ENCODE results near the gene TRAK2. TPM values are rescaled to one million over a fixed set of nuclear protein-coding genes. Genes with fewer than 3 reads are reported as not detected.

TRAK2 gene
- total RNA-seq, 2 donors from 2014 or later = 14.8 to 15.2 TPM

DNA sequence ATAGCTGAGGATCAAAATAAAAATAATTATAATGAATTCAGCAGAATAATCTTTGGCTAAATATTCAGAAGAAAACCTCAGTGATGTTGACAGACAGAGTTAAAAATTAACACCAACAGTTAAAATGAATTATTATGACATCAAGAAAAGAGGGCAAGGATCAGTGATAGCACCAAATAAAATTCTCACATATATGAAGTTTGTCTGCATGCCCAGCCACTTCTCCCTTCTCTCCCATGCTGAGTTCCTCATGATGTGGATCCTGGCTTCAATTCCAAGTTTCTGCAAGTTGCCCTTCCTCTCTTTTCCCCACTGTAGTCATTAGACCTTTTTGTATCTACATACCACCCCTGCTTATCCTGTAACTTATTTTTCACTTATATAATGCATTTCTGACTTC is 7.1 kb upstream of the TRAK2 start:
- Mint-ChIP-seq H3K27ac (no peak overlapping the region), H3K27me3 (ENCODE audit: insufficient read depth) (no peaks in the 10 kb centered on the region), H3K4me1 (peaks cover 2% of the 10 kb centered on the region), H3K36me3 (ENCODE audit: low read depth) (peaks cover 33% of the 10 kb centered on the region), H3K4me3 (no peak overlapping the region), H3K9me3 (peaks cover 4% of the 10 kb centered on the region)
- Histone ChIP-seq H3K27me3 (ENCODE audit: control insufficient read depth, insufficient read depth, low read length, poor library complexity, severe bottlenecking) (no peaks in the 10 kb centered on the region), H3K27ac (ENCODE audit: low read depth, low read length) (no peak overlapping the region), H3K4me1 (ENCODE audit: control insufficient read depth, insufficient read depth, low read length) (no peaks in the 10 kb centered on the region), H3K9ac (ENCODE audit: extremely low read depth, low read length, poor library complexity, severe bottlenecking) (no peak overlapping the region), H3K9me3 (ENCODE audit: control insufficient read depth, low read length) (peaks cover 8% of the 10 kb centered on the region), H3K36me3 (ENCODE audit: control insufficient read depth, insufficient read depth, low read length) (peaks cover 13% of the 10 kb centered on the region), H3K4me3 (ENCODE audit: low read length) (no peak overlapping the region)
- no peak for DNase-seq
- TF ChIP-seq, protein P1, sequence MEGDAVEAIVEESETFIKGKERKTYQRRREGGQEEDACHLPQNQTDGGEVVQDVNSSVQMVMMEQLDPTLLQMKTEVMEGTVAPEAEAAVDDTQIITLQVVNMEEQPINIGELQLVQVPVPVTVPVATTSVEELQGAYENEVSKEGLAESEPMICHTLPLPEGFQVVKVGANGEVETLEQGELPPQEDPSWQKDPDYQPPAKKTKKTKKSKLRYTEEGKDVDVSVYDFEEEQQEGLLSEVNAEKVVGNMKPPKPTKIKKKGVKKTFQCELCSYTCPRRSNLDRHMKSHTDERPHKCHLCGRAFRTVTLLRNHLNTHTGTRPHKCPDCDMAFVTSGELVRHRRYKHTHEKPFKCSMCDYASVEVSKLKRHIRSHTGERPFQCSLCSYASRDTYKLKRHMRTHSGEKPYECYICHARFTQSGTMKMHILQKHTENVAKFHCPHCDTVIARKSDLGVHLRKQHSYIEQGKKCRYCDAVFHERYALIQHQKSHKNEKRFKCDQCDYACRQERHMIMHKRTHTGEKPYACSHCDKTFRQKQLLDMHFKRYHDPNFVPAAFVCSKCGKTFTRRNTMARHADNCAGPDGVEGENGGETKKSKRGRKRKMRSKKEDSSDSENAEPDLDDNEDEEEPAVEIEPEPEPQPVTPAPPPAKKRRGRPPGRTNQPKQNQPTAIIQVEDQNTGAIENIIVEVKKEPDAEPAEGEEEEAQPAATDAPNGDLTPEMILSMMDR (conservative IDR thresholded peaks at IDR 0.05) = no peak

DNA sequence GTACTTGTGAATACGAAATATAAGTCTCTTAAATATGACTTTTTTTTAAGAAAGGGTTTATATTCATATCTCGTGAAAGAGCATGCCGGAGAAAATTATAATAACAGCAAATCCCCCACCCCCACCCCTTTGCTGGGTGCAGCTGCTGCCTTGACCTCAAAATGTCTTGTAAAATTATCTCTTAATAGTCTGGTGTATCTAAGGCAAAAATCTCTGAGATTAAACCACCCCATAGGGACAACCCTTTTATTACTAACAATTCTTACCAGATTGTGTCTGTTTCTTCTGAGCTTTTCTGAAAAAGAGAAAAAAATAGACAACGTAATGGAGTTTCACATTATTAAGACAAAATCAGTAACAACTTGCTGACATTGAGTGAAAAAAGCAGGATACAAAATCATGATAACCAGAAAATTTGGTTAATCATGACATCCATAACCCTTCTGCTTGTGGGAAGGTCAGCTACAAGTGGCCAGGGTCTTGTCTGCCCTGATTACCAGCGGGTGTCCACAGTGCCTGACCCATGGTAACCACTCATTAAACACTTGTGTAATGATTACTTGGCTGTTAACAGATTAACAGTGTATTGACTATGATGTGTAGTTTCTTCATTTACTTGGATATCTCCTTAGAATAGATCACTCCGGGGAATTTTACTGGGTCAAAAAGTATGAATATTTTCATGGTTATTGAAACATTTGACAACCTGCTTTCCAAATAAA is 1.8 kb upstream of the TRAK2 start:
- H3K9me3 Mint-ChIP-seq = no peaks in the 10 kb centered on the region
- WGBS, 2 experiments (ENCODE audit: insufficient coverage in 1 of 2, insufficient read length in 1 of 2) = 94 to 95% methylated on average over 3 to 6 of the region's 6 CpGs

DNA sequence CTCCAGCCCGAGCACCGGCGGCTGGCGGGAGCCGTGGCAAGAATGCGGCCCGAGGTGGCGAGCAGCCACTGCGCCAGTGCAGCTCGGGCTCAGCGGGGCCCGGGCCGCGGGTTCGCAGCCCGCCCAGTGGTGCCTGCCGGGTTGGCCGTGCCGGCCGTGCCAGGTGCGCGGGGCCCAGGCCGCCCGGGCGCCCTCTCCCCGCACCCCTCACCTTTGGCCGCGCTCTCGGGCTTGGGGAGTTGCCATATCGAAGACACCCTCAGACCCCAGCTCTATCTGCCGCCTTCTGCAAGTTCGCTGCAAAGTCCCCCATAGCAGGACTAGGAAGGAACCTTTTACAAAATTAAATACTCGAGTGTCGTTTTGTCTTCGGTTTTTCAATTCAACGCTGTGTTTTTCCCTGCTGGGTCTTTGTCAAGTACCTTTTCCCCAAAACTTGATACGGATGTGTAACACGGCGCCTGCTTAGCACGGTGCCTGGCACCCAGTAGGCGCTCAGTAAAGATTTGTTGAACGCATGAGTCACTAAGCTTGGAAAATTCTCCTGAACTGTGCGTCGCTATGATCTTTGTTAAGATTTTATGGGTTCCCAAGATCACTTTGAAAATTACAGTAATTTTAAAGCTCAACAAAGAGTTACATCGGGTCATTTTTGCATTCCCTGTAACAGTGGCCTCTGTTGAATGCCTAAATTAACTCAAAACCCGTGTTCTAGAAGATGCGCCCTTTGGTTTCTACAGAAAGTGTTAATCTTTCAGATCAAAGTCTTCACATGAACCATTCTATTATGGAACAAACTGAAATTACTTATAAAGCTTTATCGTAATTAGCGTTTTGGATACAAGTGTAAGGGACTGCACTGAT is 1.0 kb upstream of the TRAK2 start:
- H3K4me1 Mint-ChIP-seq = peaks cover 33% of the 10 kb centered on the region
- Histone ChIP-seq H3K27ac (ENCODE audit: low read depth, low read length) (peak overlapping the region; percentile 34), H3K9ac (ENCODE audit: extremely low read depth, low read length, poor library complexity, severe bottlenecking) (peak overlapping the region; percentile 59), H3K27me3 (ENCODE audit: control insufficient read depth, insufficient read depth, low read length, poor library complexity, severe bottlenecking) (no peaks in the 10 kb centered on the region), H3K4me1 (ENCODE audit: control insufficient read depth, insufficient read depth, low read length) (peaks cover 3% of the 10 kb centered on the region), H3K36me3 (ENCODE audit: control insufficient read depth, insufficient read depth, low read length) (no peaks in the 10 kb centered on the region), H3K4me3 (ENCODE audit: low read length) (peak overlapping the region; percentile 95), H3K9me3 (ENCODE audit: control insufficient read depth, low read length) (no peaks in the 10 kb centered on the region)
- H3K4me3 Mint-ChIP-seq = peak overlapping the region; percentile 94
- no peaks in the 10 kb centered on the region for H3K9me3 Mint-ChIP-seq
- no peak for DNase-seq
- no peaks in the 10 kb centered on the region for H3K36me3 Mint-ChIP-seq (ENCODE audit: low read depth)
- peak overlapping the region; percentile 92 for H3K27ac Mint-ChIP-seq
- WGBS, 2 experiments (ENCODE audit: insufficient coverage in 1 of 2, insufficient read length in 1 of 2) = 11 to 25% methylated on average over 25 to 49 of the region's 49 CpGs
- TF ChIP-seq, protein P1 (conservative IDR thresholded peaks at IDR 0.05) = peak; percentile 27
- H3K27me3 Mint-ChIP-seq (ENCODE audit: insufficient read depth) = no peaks in the 10 kb centered on the region

More for the DNA sequence above, 1.8 kb upstream of the TRAK2 start:
- peaks cover 3% of the 10 kb centered on the region for H3K4me1 ChIP-seq (ENCODE audit: control insufficient read depth, insufficient read depth, low read length)
- peak overlapping the region; percentile 95 for H3K4me3 ChIP-seq (ENCODE audit: low read length)
- no peaks in the 10 kb centered on the region for H3K9me3 ChIP-seq (ENCODE audit: control insufficient read depth, low read length)
- H3K9ac ChIP-seq (ENCODE audit: extremely low read depth, low read length, poor library complexity, severe bottlenecking) = no peak overlapping the region
- H3K27ac ChIP-seq (ENCODE audit: low read depth, low read length) = no peak overlapping the region
- no peaks in the 10 kb centered on the region for H3K27me3 ChIP-seq (ENCODE audit: control insufficient read depth, insufficient read depth, low read length, poor library complexity, severe bottlenecking)
- H3K36me3 Mint-ChIP-seq (ENCODE audit: low read depth) = no peaks in the 10 kb centered on the region
- peaks cover 28% of the 10 kb centered on the region for H3K4me1 Mint-ChIP-seq
- no peak for DNase-seq
- peak overlapping the region; percentile 94 for H3K4me3 Mint-ChIP-seq
- H3K36me3 ChIP-seq (ENCODE audit: control insufficient read depth, insufficient read depth, low read length) = no peaks in the 10 kb centered on the region
- TF ChIP-seq, protein P1 (conservative IDR thresholded peaks at IDR 0.05) = no peak
- no peak overlapping the region for H3K27ac Mint-ChIP-seq
- no peaks in the 10 kb centered on the region for H3K27me3 Mint-ChIP-seq (ENCODE audit: insufficient read depth)
